GM18870 (cell line): ENCODE results near the gene GCM1.

Source experiments
- ATAC-seq: cut with Tn5 transposase; IDR thresholded peaks from one replicate; pipeline ENCODE4 v1.9.1; 2021; ENCODE audit warnings: moderate library complexity; ENCODE audit not compliant: unreplicated experiment

The GCM1 gene

DNA sequence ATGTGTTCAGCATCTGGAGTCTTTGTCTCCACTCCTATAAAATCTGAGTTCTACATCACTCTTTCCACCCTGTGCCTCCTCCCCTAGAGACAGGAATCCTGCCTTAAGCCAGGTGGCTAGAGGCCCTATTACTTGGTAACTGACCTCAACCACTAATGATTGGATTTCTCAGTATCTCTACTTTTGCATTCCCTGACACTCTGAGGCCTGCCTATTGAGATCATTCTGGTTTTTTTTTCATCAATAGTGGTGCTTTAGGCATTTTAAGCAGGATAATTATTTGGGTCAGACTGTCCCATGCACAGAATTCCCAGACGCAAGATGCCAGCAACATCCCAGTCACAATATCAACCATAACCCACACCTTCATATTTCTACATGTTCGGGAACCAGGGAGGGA lies 3.9 kb upstream of the GCM1 start:
- no peak for ATAC-seq

DNA sequence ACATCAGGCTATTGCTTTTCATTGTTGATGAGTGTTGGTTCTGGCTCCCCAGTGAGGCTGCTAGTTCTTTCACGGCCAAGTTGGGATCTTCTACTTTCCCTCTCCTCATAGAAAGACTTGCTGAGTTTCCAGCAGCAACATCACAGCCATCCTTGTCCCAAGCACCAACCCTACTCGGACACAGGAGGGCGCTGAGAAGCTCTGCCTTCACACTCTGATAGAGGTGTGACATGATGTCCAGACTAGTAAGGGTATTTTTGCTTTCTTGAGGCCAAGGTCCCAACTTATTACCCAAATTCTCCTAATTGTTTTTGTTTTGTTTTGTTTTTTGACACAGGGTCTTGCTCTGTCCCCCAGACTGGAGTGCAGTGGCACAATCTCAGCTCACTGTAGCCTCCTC lies 3.0 kb upstream of the GCM1 start:
- no peak for ATAC-seq

DNA sequence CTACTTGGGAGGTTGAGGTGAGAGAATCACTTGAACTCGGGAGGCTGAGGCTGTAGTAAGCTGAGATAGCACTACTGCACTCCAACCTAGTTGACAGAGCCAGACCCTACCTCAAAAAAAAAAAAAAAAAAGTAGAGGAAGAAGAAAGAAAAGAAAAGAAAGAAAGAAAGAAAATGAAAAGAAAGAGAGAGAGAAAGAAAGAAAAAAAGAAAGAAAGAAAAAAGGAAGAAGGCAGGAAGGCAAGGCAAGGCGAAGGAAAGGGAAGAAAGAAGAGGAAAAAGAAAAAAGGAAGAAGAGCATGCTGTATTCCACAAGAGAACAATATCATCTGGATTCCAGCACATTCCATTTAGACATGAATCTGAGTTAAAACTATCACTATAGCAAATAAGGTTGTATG lies 3.8 kb downstream of the GCM1 start:
- ATAC-seq, result no peak

DNA sequence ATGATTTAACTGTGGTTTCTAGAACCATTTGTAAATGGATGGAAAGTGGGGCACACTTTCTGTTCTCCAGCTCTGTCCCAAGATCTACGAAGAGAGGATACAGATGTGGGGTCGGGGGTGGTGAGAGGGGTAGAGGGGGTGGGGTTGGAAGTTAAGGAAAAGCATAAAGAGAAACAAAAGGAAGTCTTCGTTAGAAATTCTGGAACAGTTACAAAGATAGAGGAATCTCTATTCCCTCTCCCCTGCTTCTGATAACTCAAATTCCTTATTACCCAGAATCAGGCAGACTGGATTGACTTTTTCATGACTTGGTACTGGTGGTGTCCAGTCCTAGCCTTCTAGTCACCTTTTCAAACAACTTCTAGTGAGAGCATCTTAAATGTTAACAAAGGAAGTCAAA lies 4.9 kb downstream of the GCM1 start:
- ATAC-seq, result no peak

DNA sequence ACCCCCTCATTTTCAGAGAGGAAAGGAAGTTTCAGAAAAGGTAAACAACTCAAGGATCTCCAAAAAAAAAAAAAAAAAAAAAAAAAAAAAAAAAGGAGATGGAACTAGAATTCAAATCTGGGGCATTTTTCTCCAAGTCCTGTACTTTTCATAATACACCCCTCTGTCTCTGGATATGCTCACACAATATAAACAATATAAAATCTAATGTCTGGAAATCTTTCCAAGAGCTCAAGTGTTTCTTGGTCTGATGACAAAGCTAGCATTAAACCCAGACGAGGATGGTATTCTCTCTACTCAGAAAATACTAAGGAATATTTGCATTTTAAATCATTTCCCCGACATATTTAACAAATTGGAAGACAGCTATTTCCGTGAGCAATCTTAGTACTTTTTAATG lies 5.8 kb downstream of the GCM1 start:
- no peak for ATAC-seq

DNA sequence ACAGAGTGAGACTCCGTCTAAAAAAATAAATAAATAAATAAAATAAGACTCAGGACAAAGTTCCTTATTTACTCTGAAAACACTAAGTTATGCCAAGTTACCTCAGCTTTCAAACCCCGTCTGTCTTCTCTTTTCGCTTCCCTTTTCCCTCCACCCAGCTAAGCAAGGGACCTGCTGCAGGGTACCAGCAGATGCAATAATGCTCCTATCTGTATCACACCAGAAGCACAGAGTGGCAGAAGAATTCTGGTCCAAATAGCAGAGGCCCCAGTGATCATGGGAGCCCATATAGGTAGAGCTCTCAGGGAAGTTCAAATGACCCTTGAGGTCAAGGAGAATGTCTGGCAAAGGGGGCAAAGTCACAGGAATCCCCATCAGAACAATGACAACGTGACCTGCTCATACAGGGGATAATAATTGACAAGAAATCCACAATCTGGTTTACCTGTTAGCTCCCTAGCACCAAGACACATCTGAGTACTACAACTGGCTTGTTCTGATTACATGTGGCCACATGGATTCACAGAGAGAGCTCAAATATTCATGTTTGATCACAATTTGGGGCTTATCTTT lies 8.7 kb downstream of the GCM1 start:
- no peak for ATAC-seq

DNA sequence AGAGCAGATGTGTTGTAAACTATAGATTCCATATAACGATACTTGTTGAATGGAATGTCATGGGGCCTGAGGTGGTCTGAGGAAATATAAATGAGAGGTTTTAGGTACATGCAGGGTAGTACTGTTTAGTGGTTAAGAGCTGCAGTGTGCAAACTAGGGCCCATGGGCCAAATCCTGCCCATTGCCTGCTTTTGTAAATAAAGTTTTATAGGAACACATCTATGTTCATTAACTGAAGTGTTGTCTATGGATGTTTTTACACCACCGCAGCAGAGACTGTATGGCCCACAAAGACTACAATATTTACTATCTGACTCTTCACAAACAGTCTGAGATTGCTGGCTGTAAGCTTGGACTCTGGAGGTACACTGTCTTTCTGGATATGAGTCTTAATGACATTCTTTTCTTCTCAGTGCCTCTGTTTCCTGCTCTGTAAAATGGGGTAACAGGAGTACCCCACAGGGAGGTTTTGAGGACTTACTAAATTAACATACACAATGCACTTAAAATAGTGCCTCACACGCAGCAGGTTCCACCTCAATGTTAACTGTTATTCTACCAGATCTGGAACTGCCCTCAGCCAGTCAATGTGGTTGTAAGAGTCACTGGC lies 12.5 kb downstream of the GCM1 start:
- ATAC-seq, result no peak

DNA sequence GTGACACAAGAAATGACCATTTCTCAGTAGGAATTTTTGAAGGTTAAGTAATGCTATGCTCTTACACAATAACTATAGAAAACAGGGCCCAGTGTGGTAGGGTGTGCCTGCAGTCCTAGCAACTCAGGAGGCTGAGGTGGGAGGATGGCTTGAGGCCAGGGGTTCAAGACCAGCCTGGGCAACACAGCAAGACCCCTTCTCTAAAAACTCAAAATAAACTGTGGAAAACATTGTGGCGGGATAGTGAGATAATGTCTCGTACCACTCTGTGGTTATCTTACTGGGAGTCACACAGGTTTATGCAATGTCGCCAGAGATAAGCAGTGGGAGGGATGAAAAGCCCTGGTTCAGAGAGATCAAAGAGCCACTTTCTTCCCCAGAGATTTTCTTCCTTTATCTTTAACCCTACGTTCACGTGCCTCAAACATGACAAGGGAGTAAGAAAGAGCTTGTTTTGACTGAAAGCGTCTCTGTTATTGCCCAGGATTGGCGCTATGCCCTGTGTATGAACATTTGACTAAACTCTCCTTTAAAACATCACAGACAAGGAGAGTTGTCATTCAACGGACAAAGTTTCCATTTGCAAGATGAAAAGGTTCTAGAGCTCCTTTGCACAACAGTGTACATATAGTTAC lies 13.9 kb downstream of the GCM1 start:
- ATAC-seq, result no peak

DNA sequence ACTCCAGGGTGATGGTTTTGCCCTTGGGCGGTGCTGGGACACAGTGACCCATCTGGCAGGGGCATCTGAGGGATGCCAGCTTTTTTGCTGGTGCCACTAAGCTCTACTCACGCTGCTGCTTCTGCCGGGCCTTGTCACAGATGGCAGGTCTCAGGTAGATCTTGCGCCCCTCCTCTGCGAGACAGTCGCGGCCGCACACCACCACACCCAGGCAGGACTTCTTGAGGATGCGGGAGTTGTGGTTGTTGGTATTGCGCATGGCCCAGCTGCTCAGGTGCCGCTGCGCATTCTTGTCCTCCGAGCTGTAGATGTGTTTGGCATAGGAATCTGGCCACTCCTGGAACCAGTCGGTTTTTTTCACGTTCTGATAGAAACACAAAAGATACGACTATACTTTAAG lies 14.7 kb downstream of the GCM1 start:
- ATAC-seq, result no peak

DNA sequence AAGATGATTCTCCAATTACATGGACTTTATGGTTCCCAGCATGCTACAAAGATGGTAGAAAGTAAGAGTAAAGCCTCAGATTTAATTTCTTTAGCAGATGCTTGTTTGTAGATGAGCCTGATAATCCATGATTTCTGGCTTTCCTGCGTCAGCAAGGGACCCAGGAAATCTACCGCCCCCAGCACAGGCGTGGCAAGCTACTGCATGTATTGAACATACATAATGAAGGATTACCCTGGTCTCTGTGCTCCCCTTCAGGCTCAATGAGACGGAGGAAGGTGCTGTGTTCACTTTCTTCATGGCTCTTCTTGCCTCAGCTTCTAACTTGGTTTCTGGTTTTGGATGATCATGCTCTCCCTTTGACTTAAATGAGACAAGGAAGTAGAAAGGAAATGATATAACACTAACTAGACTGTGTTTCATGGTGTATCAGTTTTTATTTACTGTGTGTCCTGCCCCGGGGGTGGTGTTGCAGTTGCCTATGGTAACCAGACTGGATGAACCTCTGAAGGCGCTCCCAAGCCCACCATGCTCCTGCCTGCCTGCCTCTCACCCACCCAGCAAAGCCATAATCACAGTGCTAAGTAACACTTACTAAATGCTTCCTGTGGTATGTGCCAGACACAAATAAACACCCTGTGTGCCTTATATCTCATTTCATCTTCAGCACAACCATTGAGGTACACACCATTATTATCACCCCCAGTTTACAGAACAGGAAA lies 17.9 kb downstream of the GCM1 start:
- ATAC-seq, result no peak

DNA sequence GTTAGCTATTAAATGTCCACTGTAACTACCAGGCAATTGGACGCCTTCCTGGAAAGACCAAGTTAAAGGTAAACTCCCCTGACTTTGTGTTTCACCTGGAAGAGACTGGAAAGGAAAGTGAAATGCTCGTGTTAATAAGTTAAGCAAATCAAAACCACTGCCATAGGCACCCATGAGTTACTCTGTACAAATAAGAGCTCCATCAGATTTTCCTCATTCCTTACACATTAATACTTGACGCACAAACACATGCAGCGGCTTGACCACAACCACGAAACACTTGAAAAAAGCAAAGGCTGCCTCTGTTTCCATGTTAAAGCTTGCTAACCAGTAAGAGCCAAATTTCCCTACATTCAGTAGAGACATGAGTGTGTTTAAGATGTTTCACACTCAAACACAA lies 19.8 kb downstream of the GCM1 start:
- no peak for ATAC-seq

DNA sequence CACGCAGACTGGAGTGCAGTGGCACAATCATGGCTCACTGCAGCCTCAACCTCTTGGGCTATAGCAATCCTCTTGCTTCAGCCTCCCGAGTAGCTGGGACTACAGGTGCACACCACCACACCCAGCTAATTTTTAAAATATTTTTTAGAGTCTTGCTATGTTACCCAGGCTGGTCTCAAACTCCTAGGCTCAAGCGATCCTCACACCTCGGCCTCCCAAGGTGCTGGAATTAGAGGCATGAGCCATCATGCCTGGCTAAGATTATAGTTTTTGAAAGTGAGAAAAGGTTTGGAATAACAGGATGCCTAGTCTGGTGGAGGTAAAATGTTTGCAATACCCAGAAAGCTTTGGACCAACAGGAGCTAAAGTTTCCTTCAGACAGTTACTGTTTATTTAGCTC lies 23.4 kb downstream of the GCM1 start:
- ATAC-seq, result no peak

DNA sequence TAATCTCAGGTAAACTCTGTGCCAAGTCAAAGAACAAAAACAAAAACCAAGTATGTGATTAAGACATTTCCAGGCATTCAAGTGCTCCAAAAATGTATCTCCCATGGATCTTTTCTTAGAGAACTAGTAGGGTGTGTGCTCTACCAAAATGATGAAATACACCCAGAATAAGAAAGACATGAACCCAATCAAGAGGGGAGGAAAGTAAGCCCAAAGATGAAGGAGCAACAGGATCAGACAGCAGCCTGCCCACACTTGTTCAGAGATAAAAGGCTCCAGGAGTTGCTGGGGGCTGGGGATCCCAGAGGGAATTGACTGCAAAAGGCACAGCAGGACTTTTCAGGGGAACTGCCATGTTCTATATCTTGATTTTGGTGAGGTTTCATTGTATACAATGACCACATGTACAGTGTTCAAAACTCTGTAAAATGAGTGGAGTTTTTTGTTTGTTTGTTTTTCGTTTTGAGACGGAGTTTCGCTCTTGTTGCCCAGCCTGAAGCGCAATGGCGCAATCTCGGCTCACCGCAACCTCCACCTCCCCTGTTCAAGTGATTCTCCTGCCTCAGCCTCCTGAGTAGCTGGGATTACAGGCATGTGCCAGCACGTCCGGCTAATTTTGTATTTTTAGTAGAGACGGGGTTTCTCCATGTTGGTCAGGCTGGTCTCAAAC lies 24.4 kb downstream of the GCM1 start:
- ATAC-seq, result no peak

DNA sequence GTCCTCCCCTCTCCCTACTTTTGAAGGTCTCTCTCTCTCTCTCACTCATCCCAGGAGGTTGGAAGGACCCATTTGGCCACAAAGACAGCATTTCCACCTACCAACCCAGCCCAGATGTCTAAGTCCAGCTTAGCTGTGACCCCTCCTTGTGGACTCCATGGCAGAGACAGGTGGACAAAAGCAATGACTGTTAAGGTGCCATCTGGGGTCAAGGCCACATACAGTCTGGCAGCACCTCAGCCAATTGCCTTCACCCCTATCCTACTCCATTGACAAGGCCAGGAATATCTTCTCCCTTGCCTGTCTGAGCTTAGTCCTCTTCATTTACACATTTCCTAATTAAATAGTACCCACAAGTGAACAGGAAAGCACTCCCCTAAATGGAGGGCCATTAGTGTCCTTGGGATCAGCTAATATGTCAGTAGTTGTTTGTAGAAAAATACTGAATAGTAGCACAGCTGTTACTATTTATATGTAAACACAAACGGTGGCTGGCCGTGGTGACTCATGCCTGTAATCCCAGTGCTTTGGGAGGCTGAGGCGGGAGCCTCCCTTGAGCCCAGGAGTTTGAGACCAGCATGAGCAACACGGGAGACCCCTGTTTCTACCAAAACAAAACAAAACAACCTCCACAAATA lies 28.8 kb downstream of the GCM1 start:
- no peak for ATAC-seq

DNA sequence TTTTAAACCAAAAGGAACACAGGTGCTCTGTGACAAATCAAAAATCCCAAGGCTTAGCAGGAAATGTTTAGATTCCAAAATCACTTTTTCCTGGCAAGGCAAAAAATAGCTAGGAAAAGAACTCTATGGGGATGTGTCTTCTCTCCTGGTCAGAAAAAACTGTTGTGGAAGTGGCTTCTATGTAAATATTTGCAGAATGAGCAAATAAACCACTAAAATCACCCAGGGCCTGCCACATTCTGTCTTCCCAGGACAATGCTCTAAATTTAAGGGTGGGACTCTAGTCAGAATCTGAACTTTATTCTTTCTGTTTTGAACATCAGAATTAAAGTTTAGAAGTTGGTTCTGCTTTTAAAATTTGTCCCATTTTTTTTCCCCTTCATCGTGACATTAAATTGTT lies 29.3 kb downstream of the GCM1 start:
- no peak for ATAC-seq

DNA sequence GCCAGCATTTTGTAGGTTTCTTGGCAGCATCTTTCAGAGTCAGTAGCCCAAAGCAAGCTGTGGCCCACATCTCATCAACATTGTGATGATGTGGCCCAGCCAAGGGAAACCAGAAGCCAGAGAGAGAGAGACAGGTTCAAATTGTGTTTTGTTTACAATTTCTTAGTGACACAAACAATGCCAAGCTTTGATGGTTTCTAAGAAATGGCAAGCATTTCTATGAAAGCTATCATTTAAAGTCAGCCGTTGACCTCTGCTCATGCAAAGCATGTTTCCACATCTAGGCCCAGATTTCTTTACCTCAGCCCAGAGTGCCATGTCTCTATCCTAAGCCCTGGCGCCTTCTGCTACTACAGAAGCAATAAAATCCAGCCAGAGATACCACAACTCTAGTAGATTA lies 32.9 kb downstream of the GCM1 start:
- ATAC-seq, result no peak

DNA sequence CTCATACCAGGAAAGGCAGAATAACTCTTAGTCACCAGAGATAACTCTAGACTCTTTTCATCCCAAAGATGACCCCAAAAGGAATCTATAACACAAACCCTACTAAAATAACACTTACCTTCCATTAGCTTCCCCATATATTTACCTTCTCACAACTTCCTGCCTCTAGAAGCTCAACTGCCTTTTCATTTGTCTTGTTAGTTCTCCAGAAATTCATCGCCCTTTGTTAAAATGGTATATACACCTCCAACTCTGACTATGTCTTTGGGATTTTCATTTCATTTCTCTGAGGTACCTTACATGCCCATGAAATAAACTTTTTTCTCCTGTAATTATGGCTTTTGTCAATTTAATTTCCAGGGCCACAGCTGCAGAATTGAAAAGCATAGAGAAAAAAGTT lies 33.5 kb downstream of the GCM1 start:
- no peak for ATAC-seq

DNA sequence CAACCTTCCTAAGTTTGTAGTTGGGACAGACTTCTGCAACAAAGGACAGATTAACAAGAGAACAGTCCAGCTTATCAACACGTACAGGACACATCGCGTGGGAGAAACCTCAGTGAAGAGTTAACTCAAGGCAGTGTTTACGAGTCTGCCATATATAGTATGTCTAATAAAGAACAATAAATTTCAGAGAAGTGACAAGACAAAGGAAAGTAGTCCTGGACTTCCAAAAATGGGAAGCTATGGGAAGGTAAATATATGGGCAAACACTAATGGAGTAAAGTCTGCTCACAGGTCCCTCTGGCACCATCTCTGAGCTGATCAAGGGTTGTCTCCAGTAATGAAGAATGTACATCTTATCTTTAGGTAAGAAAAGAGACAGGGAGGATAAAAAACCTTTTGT lies 34.9 kb downstream of the GCM1 start:
- no peak for ATAC-seq

DNA sequence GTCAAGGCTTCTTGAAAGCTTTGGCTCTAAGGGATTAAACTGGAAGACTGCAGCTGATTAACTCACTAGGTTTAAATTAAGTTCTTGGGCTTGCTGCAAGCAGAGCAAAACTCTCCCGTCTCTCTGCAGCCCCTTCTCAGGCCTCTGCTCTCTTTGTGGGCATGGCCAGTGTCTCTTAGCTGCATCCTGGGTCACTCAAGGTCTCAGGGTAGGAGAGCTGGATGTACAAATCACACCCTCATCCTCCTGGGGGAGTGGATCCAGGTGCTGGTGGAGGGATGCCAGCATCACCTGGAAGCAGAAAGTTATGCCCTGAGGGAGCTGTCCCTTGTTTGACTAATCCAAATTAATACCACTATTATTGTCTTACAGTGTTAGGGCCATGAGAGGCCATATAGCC lies 35.8 kb downstream of the GCM1 start:
- no peak for ATAC-seq

DNA sequence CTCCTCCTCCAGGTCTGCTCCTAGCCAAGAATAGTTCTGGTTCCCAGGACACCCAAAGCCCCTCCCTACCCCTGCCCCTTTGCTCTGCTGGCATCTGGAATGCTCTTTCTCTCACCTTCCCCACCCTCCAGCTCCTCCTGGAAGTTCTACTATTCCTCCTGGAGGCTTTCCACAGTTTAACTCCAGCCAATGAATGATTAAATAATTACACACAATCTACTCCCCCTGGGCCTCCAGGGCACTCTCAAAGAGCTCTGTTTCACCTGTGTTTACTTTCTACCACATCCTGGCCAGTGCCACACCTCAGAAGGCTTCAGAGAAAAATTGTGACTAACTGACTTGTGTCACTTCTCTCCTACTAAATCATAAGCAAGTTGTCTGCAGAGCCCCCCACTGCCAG lies 36.2 kb downstream of the GCM1 start:
- no peak for ATAC-seq

DNA sequence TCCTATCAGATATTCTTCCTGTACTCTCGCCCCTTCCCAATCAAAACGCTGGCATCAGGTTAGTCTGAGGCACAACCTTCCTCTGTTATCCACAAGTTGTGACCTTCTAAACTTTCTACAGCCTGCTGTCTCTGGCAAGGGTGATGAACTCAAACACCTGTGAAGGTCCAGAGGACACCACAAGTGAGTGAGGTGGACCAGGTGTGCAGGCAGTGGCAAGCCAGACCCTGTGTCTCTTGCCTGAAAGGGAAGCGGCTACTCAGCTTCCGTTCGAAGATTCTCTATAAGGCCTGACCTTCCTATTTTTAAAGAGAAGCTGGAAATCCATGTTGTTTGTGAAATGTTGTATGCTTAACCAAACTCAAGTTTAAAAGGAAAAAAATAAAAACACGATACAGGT lies 36.8 kb downstream of the GCM1 start:
- no peak for ATAC-seq
